Measurements from ENCODE around the gene IDH3B.

The IDH3B gene

DNA sequence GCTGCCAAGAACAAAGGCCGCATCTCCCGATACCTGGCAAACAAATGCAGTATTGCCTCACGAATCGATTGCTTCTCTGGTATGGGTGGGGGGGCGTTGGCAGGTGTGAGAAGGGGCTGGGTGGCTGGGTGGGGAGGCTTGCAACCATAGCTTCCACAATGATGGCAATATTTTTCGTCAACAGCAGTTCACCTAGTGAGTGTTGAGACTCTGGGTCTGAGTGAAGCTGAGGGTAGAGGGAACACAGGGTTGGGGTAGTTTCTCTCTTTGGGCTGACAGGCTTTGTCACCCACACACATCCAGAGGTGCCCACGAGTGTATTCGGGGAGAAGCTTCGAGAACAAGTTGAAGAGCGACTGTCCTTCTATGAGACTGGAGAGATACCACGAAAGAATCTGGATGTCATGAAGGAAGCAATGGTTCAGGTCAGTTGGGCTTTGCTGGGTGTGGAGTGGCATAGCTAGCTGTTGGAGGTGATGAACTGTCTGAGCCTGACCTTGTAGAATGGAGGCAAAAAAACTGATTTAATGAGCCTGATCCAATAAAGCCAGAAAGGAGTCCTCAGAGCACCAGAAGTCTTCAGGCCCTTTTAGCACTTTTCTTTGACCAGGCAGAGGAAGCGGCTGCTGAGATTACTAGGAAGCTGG lies 7.4 kb downstream of the IDH3B start:
- POLR2A ChIA-PET: interaction anchor here (0.6 to 7.0 kb wide), 5 partner anchors 7 to 135 kb away, joined by 3 to 79 read pairs (median 3); partner anchors contain the start of gene IDH3B
- TF ChIP-seq FOXK2 (IDR thresholded peaks at IDR 0.05) (no peak), FOXA1 (IDR thresholded peaks at IDR 0.05) (no peak), ARNT (IDR thresholded peaks at IDR 0.05) (no peak), L3MBTL2 (conservative IDR thresholded peaks at IDR 0.05) (no peak), SUZ12 (IDR thresholded peaks at IDR 0.05) (no peak), TARDBP (IDR thresholded peaks at IDR 0.05) (no peak), ELF4 (IDR thresholded peaks at IDR 0.05) (no peak)
- no peak for DNase-seq (ENCODE audit: extremely low spot score)
- CTCF ChIA-PET: no interaction called here

DNA sequence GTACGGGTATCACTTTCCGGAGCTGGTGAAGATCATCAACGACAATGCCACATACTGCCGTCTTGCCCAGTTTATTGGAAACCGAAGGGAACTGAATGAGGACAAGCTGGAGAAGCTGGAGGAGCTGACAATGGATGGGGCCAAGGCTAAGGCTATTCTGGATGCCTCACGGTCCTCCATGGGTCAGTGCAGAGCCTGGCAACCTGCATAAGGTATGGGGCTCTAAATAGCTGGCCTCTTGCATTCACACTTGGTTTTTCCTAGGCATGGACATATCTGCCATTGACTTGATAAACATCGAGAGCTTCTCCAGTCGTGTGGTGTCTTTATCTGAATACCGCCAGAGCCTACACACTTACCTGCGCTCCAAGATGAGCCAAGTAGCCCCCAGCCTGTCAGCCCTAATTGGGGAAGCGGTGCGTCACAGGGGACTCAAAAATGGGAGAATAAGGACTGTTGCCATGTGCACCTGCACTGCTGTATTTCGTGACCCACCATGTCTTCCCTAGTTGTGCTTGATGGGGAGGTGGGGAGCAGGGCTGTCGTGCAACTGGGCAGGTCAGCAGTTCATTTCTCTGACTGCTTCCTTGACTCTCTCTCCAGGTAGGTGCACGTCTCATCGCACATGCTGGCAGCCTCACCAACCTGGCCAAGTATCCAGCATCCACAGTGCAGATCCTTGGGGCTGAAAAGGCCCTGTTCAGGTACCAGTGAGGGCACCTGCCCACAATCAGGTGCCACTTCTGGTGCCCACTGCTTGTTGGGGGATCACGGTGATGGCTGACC lies 8.5 kb downstream of the IDH3B start:
- TF ChIP-seq CTBP1 (IDR thresholded peaks at IDR 0.05; ENCODE audit: borderline replicate concordance) (no peak), FOXK2 (IDR thresholded peaks at IDR 0.05) (no peak), LEF1 (IDR thresholded peaks at IDR 0.05; ENCODE audit: borderline replicate concordance) (no peak), ELF4 (IDR thresholded peaks at IDR 0.05) (no peak), L3MBTL2 (conservative IDR thresholded peaks at IDR 0.05) (no peak), FOXA1 (IDR thresholded peaks at IDR 0.05) (no peak), NFRKB (IDR thresholded peaks at IDR 0.05) (no peak), FOXM1 (IDR thresholded peaks at IDR 0.05; ENCODE audit: borderline replicate concordance) (no peak), TARDBP (IDR thresholded peaks at IDR 0.05) (no peak), ARNT (IDR thresholded peaks at IDR 0.05) (no peak), HDGF (IDR thresholded peaks at IDR 0.05; ENCODE audit: borderline replicate concordance) (no peak), SP1 (IDR thresholded peaks at IDR 0.05) (no peak), SUZ12 (IDR thresholded peaks at IDR 0.05) (no peak), ZNF384 (IDR thresholded peaks at IDR 0.05) (no peak), BHLHE40 (IDR thresholded peaks at IDR 0.05; ENCODE audit: borderline replicate concordance) (no peak)
- TF ChIP-seq, protein P1, sequence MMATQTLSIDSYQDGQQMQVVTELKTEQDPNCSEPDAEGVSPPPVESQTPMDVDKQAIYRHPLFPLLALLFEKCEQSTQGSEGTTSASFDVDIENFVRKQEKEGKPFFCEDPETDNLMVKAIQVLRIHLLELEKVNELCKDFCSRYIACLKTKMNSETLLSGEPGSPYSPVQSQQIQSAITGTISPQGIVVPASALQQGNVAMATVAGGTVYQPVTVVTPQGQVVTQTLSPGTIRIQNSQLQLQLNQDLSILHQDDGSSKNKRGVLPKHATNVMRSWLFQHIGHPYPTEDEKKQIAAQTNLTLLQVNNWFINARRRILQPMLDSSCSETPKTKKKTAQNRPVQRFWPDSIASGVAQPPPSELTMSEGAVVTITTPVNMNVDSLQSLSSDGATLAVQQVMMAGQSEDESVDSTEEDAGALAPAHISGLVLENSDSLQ (IDR thresholded peaks at IDR 0.05): no peak
- POLR2A ChIA-PET: interaction anchor here (1.0 to 7.0 kb wide), 3 partner anchors 8 to 186 kb away, joined by 3 to 79 read pairs (median 34); partner anchors contain the start of genes IDH3B and SNRPB
- CTCF ChIA-PET: no interaction called here
- DNase-seq (ENCODE audit: extremely low spot score): no peak

DNA sequence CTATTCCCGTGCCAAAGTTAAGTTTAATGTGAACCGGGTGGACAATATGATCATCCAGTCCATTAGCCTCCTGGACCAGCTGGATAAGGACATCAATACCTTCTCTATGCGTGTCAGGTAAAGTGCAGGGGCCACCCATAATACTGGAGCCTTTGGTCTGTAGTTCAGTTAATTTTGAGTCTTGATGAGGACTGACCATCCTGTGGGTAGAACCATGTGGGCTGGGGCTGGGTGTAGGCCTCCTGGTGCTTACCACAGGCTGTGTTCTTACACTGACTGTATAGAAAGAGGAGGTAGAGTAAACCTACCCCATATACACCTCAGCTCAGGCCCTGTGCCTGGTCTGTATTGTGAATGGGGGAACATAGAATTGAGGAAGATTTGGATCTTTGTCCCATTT lies 9.2 kb downstream of the IDH3B start:
- POLR2A ChIA-PET: interaction anchor here (1.0 to 7.0 kb wide), 3 partner anchors 9 to 185 kb away, joined by 3 to 79 read pairs (median 34); partner anchors contain the start of genes IDH3B and SNRPB
- TF ChIP-seq FOXM1 (IDR thresholded peaks at IDR 0.05; ENCODE audit: borderline replicate concordance): no peak
- TF ChIP-seq SUZ12 (IDR thresholded peaks at IDR 0.05): no peak
- no peak for TF ChIP-seq FOXA1 (IDR thresholded peaks at IDR 0.05)
- TF ChIP-seq ELF4 (IDR thresholded peaks at IDR 0.05): no peak
- TF ChIP-seq NFRKB (IDR thresholded peaks at IDR 0.05): no peak
- no peak for TF ChIP-seq FOXK2 (IDR thresholded peaks at IDR 0.05)
- TF ChIP-seq, protein P1 (IDR thresholded peaks at IDR 0.05): no peak
- DNase-seq (ENCODE audit: extremely low spot score): no peak
- CTCF ChIA-PET: no interaction called here

DNA sequence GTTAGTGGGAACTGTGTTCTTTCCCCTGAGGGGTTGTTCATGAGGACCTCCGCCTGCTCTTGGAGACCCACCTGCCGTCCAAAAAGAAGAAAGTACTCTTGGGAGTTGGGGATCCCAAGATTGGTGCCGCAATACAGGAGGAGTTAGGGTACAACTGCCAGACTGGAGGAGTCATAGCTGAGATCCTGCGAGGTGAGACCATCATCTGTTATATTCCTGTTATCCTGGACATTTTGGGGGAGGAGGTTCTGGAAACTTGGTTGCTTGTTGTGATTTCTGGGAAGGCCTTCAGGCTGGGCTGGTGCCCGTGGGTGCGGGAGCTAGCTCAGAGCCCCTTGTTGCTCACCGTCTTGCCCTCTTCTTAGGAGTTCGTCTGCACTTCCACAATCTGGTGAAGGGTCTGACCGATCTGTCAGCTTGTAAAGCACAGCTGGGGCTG lies 9.6 kb downstream of the IDH3B start:
- TF ChIP-seq ZNF384 (IDR thresholded peaks at IDR 0.05) (no peak), SP1 (IDR thresholded peaks at IDR 0.05) (no peak), NFRKB (IDR thresholded peaks at IDR 0.05) (no peak), ELF4 (IDR thresholded peaks at IDR 0.05) (no peak), BHLHE40 (IDR thresholded peaks at IDR 0.05; ENCODE audit: borderline replicate concordance) (no peak), TARDBP (IDR thresholded peaks at IDR 0.05) (no peak), ARNT (IDR thresholded peaks at IDR 0.05) (no peak), FOXA1 (IDR thresholded peaks at IDR 0.05) (no peak), FOXM1 (IDR thresholded peaks at IDR 0.05; ENCODE audit: borderline replicate concordance) (no peak), HDGF (IDR thresholded peaks at IDR 0.05; ENCODE audit: borderline replicate concordance) (no peak), FOXK2 (IDR thresholded peaks at IDR 0.05) (no peak), CTBP1 (IDR thresholded peaks at IDR 0.05; ENCODE audit: borderline replicate concordance) (no peak), SUZ12 (IDR thresholded peaks at IDR 0.05) (no peak)
- TF ChIP-seq, protein P1 (IDR thresholded peaks at IDR 0.05): no peak
- ChIA-PET POLR2A (interaction anchor here (1.0 to 7.0 kb wide), 4 partner anchors 9 to 184 kb away, joined by 3 to 79 read pairs (median 18); partner anchors contain the start of genes IDH3B and SNRPB), CTCF (no interaction called here)
- DNase-seq (ENCODE audit: extremely low spot score): no peak

DNA sequence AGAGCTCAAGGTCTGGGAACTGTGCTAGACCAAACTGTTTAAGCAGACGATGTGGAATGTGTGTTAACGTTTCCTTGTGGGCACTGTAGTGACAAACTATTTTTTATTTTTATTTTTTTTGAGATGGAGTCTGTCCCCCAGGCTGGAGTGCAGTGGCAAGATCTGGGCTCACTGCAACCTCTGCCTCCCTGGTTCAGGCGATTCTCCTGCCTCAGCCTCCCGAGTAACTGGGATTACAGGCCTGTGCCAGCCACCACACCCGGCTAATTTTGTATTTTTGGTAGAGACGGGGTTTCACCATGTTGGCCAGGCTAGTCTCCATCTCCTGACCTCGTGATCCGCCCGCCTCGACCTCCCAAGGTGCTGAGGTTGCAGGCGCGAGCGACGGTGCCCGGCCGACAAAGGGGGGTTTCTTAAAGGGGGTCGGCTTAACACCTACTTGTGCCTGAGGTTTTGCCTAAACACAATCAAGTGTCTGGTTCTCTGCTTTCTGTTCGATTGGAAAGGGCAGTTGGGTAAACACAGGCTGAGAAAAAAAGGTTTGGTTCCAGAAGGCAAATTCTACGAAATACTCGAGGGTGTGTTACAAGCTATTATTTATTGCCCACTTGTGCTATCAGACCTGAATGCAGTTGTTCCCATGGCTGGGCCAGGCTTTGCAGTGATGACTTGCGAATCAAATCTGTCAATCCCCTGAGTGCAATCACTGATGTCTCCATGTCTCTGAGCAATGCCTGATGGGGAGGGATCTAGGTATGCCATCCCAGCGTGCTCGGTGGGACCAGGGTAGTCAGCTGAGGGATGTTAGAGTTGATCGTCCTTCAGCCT lies 10.2 kb downstream of the IDH3B start:
- no peak for DNase-seq (ENCODE audit: extremely low spot score)
- no peak for TF ChIP-seq ZNF384 (IDR thresholded peaks at IDR 0.05)
- TF ChIP-seq FOXK2 (IDR thresholded peaks at IDR 0.05): no peak
- TF ChIP-seq, protein P1 (IDR thresholded peaks at IDR 0.05): no peak
- no peak for TF ChIP-seq TARDBP (IDR thresholded peaks at IDR 0.05)
- no peak for TF ChIP-seq HDGF (IDR thresholded peaks at IDR 0.05; ENCODE audit: borderline replicate concordance)
- TF ChIP-seq SP1 (IDR thresholded peaks at IDR 0.05): no peak
- TF ChIP-seq BHLHE40 (IDR thresholded peaks at IDR 0.05; ENCODE audit: borderline replicate concordance): no peak
- no peak for TF ChIP-seq L3MBTL2 (conservative IDR thresholded peaks at IDR 0.05)
- no peak for TF ChIP-seq ELF4 (IDR thresholded peaks at IDR 0.05)
- TF ChIP-seq NFRKB (IDR thresholded peaks at IDR 0.05): no peak
- ChIA-PET CTCF (interaction anchor here (0.7 kb wide), 1 partner anchor 131 kb away, joined by 4 read pairs; no protein-coding TSS in a partner anchor), POLR2A (interaction anchor here (1.0 to 7.0 kb wide), 11 partner anchors 9 to 187 kb away, joined by 3 to 79 read pairs (median 7); partner anchors contain the start of genes IDH3B, SNRPB and ZNF343)

Measured in HEK293T (cell line).